HL-60 (cell line): ENCODE measurements around the gene UBR2.

Source experiments
- DNase-seq, 2 experiments: peaks; one replicate each; pipeline ENCODE4 v3.0.0-alpha.2; 2010 to 2020; ENCODE audit warnings: low read depth in 1 of 2, low spot score in 1 of 2
- H3K27ac ChIP-seq: fragments of 250-450 bp; sonication (Bioruptor Pico); replicated peaks from 2 replicates; pipeline ENCODE4 v1.5.1; 2020; ENCODE audit warnings: mild to moderate bottlenecking, moderate library complexity
- H3K27me3 ChIP-seq: fragments of 250-450 bp; sonication (Bioruptor Pico); 2 replicates; pipeline ENCODE4 v1.5.1; 2021; ENCODE audit warnings: mild to moderate bottlenecking, moderate library complexity; ENCODE audit not compliant: insufficient read depth, poor library complexity, severe bottlenecking
- H3K4me3 ChIP-seq: replicated peaks from 2 replicates; pipeline ENCODE4 v1.5.1; 2011; ENCODE audit warnings: mild to moderate bottlenecking, control low read depth, low read length; ENCODE audit not compliant: insufficient read depth
- CTCF ChIP-seq: IDR thresholded peaks from one replicate; pipeline ENCODE4 v1.5.1; 2011; ENCODE audit warnings: low read length, control low read depth, inconsistent platforms; ENCODE audit not compliant: insufficient read depth
- GABPA ChIP-seq: IDR thresholded peaks from 2 replicates; pipeline ENCODE4 v1.6.1; 2012; ENCODE audit warnings: low read depth
- POLR2AphosphoS5 ChIP-seq: IDR thresholded peaks from 2 replicates; pipeline ENCODE4 v1.6.1; 2012; ENCODE audit warnings: low read depth
- REST ChIP-seq: IDR thresholded peaks from 2 replicates; pipeline ENCODE4 v1.6.1; 2012; ENCODE audit warnings: low read depth; ENCODE audit not compliant: insufficient replicate concordance
- SPI1 ChIP-seq: IDR thresholded peaks from 2 replicates; pipeline ENCODE4 v1.6.1; 2012; ENCODE audit warnings: low read depth, mild to moderate bottlenecking, borderline replicate concordance

UBR2 gene

GRCh38 chr6:42550277-42550676, 13.6 kb upstream of the UBR2 start:
- Histone ChIP-seq H3K27me3 (no peaks in the 10 kb centered on the region), H3K27ac (no peak overlapping the region), H3K4me3 (no peak overlapping the region)
- TF ChIP-seq REST, result no peak
- TF ChIP-seq GABPA, result no peak
- no peak for TF ChIP-seq CTCF
- no peak for TF ChIP-seq POLR2AphosphoS5
- no peak for TF ChIP-seq SPI1
- DNase-seq, result no peak

- Histone ChIP-seq H3K4me3 (no peak overlapping the region), H3K27ac (no peak overlapping the region), H3K27me3 (no peaks in the 10 kb centered on the region)
- DNase-seq, result no peak
- no peak for TF ChIP-seq SPI1
- no peak for TF ChIP-seq CTCF
- no peak for TF ChIP-seq GABPA
- TF ChIP-seq REST, result no peak
- no peak for TF ChIP-seq POLR2AphosphoS5
These were observed 12.6 kb upstream of the UBR2 start for GRCh38 chr6:42551217-42551616.

- TF ChIP-seq POLR2AphosphoS5 (no peak), GABPA (no peak), CTCF (no peak), REST (no peak), SPI1 (no peak)
- Histone ChIP-seq H3K4me3 (no peak overlapping the region), H3K27me3 (no peaks in the 10 kb centered on the region), H3K27ac (no peak overlapping the region)
- no peak for DNase-seq
These were observed 11.4 kb upstream of the UBR2 start for GRCh38 chr6:42552380-42552779.
